HEK293 (cell line): Measurements from ENCODE around the gene SOX9.
A peak's percentile ranks its signal among the peaks of the same experiment; 100 is the strongest.

Experiments
- SCRT2 ChIP-seq: fragments of 450-650 bp; formaldehyde crosslinking; IDR thresholded peaks from 2 replicates; pipeline ENCODE4 v1.5.1; 2016; ENCODE audit warnings: missing biosample characterization, missing genetic modification characterization
- ZNF473 ChIP-seq: fragments of 450-650 bp; formaldehyde crosslinking; IDR thresholded peaks from 2 replicates; pipeline ENCODE4 v1.5.1; 2017; ENCODE audit warnings: missing biosample characterization, missing genetic modification characterization
- ZNF623 ChIP-seq: fragments of 450-650 bp; formaldehyde crosslinking; IDR thresholded peaks from 2 replicates; pipeline ENCODE4 v1.5.1; 2016; ENCODE audit warnings: missing biosample characterization, missing genetic modification characterization
- TF ChIP-seq, protein P1 (sequence below): fragments of 450-650 bp; formaldehyde crosslinking; IDR thresholded peaks from 2 replicates; pipeline ENCODE4 v1.5.1; 2016; ENCODE audit warnings: missing biosample characterization, missing genetic modification characterization

- TF ChIP-seq ZNF473 (tag by site-specific recombination) (no peak), ZNF623 (no peak), SCRT2 (tag by site-specific recombination) (peak; percentile 40; the same call in 1 of the 2 replicates)
- TF ChIP-seq, protein P1, sequence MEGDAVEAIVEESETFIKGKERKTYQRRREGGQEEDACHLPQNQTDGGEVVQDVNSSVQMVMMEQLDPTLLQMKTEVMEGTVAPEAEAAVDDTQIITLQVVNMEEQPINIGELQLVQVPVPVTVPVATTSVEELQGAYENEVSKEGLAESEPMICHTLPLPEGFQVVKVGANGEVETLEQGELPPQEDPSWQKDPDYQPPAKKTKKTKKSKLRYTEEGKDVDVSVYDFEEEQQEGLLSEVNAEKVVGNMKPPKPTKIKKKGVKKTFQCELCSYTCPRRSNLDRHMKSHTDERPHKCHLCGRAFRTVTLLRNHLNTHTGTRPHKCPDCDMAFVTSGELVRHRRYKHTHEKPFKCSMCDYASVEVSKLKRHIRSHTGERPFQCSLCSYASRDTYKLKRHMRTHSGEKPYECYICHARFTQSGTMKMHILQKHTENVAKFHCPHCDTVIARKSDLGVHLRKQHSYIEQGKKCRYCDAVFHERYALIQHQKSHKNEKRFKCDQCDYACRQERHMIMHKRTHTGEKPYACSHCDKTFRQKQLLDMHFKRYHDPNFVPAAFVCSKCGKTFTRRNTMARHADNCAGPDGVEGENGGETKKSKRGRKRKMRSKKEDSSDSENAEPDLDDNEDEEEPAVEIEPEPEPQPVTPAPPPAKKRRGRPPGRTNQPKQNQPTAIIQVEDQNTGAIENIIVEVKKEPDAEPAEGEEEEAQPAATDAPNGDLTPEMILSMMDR (tag by site-specific recombination), result no peak
Measured at GRCh38 chr17:72087876-72088275, 32.9 kb upstream of the SOX9 start.
